ENCODE measurements around the gene RIPOR1.

RIPOR1 gene

GRCh38 chr16:67551091-67551490 lies 22.5 kb downstream of the RIPOR1 start:
- DNase-seq (ENCODE audit: low read depth in 2 of 2, low spot score in 1 of 2) = no peak

GRCh38 chr16:67551972-67552371 lies 23.3 kb downstream of the RIPOR1 start:
- DNase-seq (ENCODE audit: low read depth in 2 of 2, low spot score in 1 of 2) = no peak

GRCh38 chr16:67552476-67552875 lies 23.8 kb downstream of the RIPOR1 start:
- DNase-seq (ENCODE audit: low read depth in 2 of 2, low spot score in 1 of 2) = no peak

- DNase-seq (ENCODE audit: low read depth in 2 of 2, low spot score in 1 of 2) = no peak
Observed at GRCh38 chr16:67555795-67556212, 27.2 kb downstream of the RIPOR1 start.

- DNase-seq (ENCODE audit: low read depth in 2 of 2, low spot score in 1 of 2) = no peak
Observed at GRCh38 chr16:67558859-67559258, 30.2 kb downstream of the RIPOR1 start.

- DNase-seq (ENCODE audit: low read depth in 2 of 2, low spot score in 1 of 2) = no peak
Observed at GRCh38 chr16:67560827-67561342, 32.3 kb downstream of the RIPOR1 start.

GRCh38 chr16:67561501-67561823 lies 32.8 kb downstream of the RIPOR1 start:
- DNase-seq (ENCODE audit: low read depth in 2 of 2, low spot score in 1 of 2) = no peak

GRCh38 chr16:67561824-67562525 lies 33.3 kb downstream of the RIPOR1 start:
- peak; percentile 85 to 93 for DNase-seq (ENCODE audit: low read depth in 2 of 2, low spot score in 1 of 2)

GRCh38 chr16:67562526-67562917 lies 33.9 kb downstream of the RIPOR1 start, which contains the start of gene CTCF:
Gene CTCF, plus strand, starts transcription at chr16:67562526. Its CDS starts 48,307 bp downstream, at chr16:67610833.
- peak; percentile 60 to 69 for DNase-seq (ENCODE audit: low read depth in 2 of 2, low spot score in 1 of 2)

- peak; percentile 33 to 36 for DNase-seq (ENCODE audit: low read depth in 2 of 2, low spot score in 1 of 2)
Observed at GRCh38 chr16:67562918-67563707, 34.5 kb downstream of the RIPOR1 start.

GRCh38 chr16:67563708-67564468 lies 35.3 kb downstream of the RIPOR1 start:
- DNase-seq (ENCODE audit: low read depth in 2 of 2, low spot score in 1 of 2) = no peak

GRCh38 chr16:67565470-67566100 lies 37.0 kb downstream of the RIPOR1 start:
- DNase-seq (ENCODE audit: low read depth in 2 of 2, low spot score in 1 of 2) = no peak

- no peak for DNase-seq (ENCODE audit: low read depth in 2 of 2, low spot score in 1 of 2)
Observed at GRCh38 chr16:67571464-67571863, 42.8 kb downstream of the RIPOR1 start.

- DNase-seq (ENCODE audit: low read depth in 2 of 2, low spot score in 1 of 2) = no peak
Observed at GRCh38 chr16:67571981-67572431, 43.4 kb downstream of the RIPOR1 start.

- DNase-seq (ENCODE audit: low read depth in 2 of 2, low spot score in 1 of 2) = no peak
Observed at GRCh38 chr16:67579686-67580085, 51.1 kb downstream of the RIPOR1 start.

- no peak for DNase-seq (ENCODE audit: low read depth in 2 of 2, low spot score in 1 of 2)
Observed at GRCh38 chr16:67580202-67580601, 51.6 kb downstream of the RIPOR1 start.

GRCh38 chr16:67593288-67593687 lies 64.7 kb downstream of the RIPOR1 start:
- DNase-seq (ENCODE audit: low read depth in 2 of 2, low spot score in 1 of 2) = no peak

GRCh38 chr16:67593701-67594100 lies 65.1 kb downstream of the RIPOR1 start:
- no peak for DNase-seq (ENCODE audit: low read depth in 2 of 2, low spot score in 1 of 2)

- no peak for DNase-seq (ENCODE audit: low read depth in 2 of 2, low spot score in 1 of 2)
Observed at GRCh38 chr16:67594256-67594915, 65.8 kb downstream of the RIPOR1 start.

GRCh38 chr16:67594956-67595355 lies 66.3 kb downstream of the RIPOR1 start:
- DNase-seq (ENCODE audit: low read depth in 2 of 2, low spot score in 1 of 2) = no peak
